GM08714 (cell line): Measurements from ENCODE around the gene ZG16.

ENCODE experiments used
- H3K4me3 ChIP-seq: fragments of 200-500 bp; sonication (Bioruptor generic); 2 replicates; pipeline ENCODE4 v1.5.1; 2014; ENCODE audit warnings: mild to moderate bottlenecking, low read length, inconsistent platforms
- ZNF274 ChIP-seq: IDR thresholded peaks from 2 replicates; pipeline ENCODE4 v1.6.1; 2012; ENCODE audit warnings: mild to moderate bottlenecking, low read depth, low read length

Gene ZG16

DNA sequence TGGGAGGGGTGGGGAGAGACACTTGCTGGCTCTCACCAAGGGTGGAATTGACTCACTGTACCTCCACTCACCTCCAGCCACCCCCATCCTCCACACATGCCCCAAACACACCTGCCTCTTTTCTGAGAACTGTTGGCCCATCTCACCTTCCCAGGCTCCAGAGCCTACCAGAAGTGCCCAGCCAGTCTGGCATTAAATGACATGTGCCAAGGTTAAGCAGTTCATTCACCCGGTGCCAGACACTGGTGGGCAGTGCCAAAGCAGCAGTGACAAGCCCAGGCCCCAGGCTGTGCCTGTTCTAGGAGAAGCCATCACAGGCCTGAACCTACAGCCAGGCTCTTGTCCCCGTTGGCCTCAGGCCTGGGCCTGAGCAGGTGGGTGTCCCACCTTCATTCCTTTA, 53.4 kb downstream of the ZG16 start:
- TF ChIP-seq ZNF274: no peak
- no peak overlapping the region for H3K4me3 ChIP-seq
